Measurements from ENCODE around the gene ZCCHC8.

- TF ChIP-seq, protein P1, sequence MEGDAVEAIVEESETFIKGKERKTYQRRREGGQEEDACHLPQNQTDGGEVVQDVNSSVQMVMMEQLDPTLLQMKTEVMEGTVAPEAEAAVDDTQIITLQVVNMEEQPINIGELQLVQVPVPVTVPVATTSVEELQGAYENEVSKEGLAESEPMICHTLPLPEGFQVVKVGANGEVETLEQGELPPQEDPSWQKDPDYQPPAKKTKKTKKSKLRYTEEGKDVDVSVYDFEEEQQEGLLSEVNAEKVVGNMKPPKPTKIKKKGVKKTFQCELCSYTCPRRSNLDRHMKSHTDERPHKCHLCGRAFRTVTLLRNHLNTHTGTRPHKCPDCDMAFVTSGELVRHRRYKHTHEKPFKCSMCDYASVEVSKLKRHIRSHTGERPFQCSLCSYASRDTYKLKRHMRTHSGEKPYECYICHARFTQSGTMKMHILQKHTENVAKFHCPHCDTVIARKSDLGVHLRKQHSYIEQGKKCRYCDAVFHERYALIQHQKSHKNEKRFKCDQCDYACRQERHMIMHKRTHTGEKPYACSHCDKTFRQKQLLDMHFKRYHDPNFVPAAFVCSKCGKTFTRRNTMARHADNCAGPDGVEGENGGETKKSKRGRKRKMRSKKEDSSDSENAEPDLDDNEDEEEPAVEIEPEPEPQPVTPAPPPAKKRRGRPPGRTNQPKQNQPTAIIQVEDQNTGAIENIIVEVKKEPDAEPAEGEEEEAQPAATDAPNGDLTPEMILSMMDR (IDR thresholded peaks at IDR 0.05; ENCODE audit: control extremely low read depth in 1 of 3, insufficient read depth in 1 of 3, low read depth in 1 of 3, low read length in 3 of 3): no peak
- TF ChIP-seq YY1 (IDR thresholded peaks at IDR 0.05; ENCODE audit: low read depth, low read length): no peak
- no peak for TF ChIP-seq POLR2AphosphoS5 (IDR thresholded peaks at IDR 0.05; ENCODE audit: low read depth, low read length)
- TF ChIP-seq KDM1A (IDR thresholded peaks at IDR 0.05; ENCODE audit: borderline replicate concordance, low read length): no peak
- TF ChIP-seq KDM5A (IDR thresholded peaks at IDR 0.05; ENCODE audit: low read length): no peak
- TF ChIP-seq JUND (IDR thresholded peaks at IDR 0.05; ENCODE audit: low read length): no peak
- no peak for TF ChIP-seq RXRA (IDR thresholded peaks at IDR 0.05; ENCODE audit: insufficient read depth, low read depth, low read length)
- TF ChIP-seq POLR2A (IDR thresholded peaks at IDR 0.05; ENCODE audit: control extremely low read depth in 1 of 2, low read depth in 2 of 2, low read length in 2 of 2): no peak
- no peak for TF ChIP-seq EP300 (IDR thresholded peaks at IDR 0.05; ENCODE audit: borderline replicate concordance in 1 of 2, low read depth in 2 of 2, low read length in 2 of 2)
- no peak for TF ChIP-seq CREB1 (IDR thresholded peaks at IDR 0.05)
These were observed 42.4 kb downstream of the ZCCHC8 start for GRCh38 chr12:122458105-122459035.

Measured in H1 (cell line).